Peyer's patch (tissue), 4 donors: ENCODE results near the gene DAO.

ENCODE experiments used
- POLR2A ChIP-seq, 2 donors: fragments of 450-650 bp; IDR thresholded peaks; one replicate each; pipeline ENCODE4 v1.5.1; 2017; ENCODE audit warnings: antibody characterized with exemption in 2 of 2, mild to moderate bottlenecking in 2 of 2, moderate library complexity in 2 of 2
- TF ChIP-seq, protein P1 (sequence below), 6 experiments: fragments of 450-650 bp in 4 of 6; fragments of 200-600 bp in 2 of 6; sonication (generic) in 1 of 6; IDR thresholded peaks; one replicate each; pipeline ENCODE4 v1.5.1; 2017 to 2019; ENCODE audit warnings: antibody characterized with exemption in 6 of 6, mild to moderate bottlenecking in 3 of 6, moderate library complexity in 1 of 6

DNA sequence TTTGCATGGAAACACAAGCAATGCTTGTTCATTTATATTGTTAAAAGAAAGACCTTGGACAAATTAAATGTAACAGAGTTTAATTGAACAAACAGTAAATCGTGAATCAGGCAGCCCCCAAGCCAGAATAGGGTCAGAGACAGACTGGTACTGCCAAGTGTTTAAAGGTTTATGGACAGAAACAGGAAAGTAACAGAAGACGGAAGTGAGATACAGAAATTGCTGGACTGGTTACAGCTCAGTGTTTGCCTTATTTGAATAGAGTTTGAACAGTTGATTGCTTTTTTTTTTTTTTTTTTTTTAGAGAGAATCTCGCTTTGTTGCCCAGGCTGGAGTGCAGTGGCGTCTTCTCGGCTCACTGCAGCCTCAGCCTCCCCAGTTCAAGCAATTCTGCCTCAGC lies 50.3 kb downstream of the DAO start:
- TF ChIP-seq, protein P1, sequence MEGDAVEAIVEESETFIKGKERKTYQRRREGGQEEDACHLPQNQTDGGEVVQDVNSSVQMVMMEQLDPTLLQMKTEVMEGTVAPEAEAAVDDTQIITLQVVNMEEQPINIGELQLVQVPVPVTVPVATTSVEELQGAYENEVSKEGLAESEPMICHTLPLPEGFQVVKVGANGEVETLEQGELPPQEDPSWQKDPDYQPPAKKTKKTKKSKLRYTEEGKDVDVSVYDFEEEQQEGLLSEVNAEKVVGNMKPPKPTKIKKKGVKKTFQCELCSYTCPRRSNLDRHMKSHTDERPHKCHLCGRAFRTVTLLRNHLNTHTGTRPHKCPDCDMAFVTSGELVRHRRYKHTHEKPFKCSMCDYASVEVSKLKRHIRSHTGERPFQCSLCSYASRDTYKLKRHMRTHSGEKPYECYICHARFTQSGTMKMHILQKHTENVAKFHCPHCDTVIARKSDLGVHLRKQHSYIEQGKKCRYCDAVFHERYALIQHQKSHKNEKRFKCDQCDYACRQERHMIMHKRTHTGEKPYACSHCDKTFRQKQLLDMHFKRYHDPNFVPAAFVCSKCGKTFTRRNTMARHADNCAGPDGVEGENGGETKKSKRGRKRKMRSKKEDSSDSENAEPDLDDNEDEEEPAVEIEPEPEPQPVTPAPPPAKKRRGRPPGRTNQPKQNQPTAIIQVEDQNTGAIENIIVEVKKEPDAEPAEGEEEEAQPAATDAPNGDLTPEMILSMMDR (IDR thresholded peaks at IDR 0.05) = no peak
- TF ChIP-seq POLR2A (IDR thresholded peaks at IDR 0.05) = no peak
